NCI-H2107 (cell line): ENCODE data around the gene CEMP1.
A peak's percentile ranks its signal among the peaks of the same experiment; 100 is the strongest.

Experiments
- DNase-seq: peaks from one replicate; lab custom pipeline; 2025; lab: John Stamatoyannopoulos, UW

Gene CEMP1

GRCh38 chr16:2501946-2502895 lies 29.0 kb downstream of the CEMP1 start:
- no peak for DNase-seq

- DNase-seq, result peak; percentile 80
Observed at GRCh38 chr16:2500918-2501750, 30.1 kb downstream of the CEMP1 start.

- no peak for DNase-seq
Observed at GRCh38 chr16:2500430-2500917, 30.7 kb downstream of the CEMP1 start.

GRCh38 chr16:2499890-2500429 lies 31.2 kb downstream of the CEMP1 start:
- no peak for DNase-seq

- no peak for DNase-seq
Observed at GRCh38 chr16:2499454-2499853, 31.8 kb downstream of the CEMP1 start.

GRCh38 chr16:2498531-2499253 lies 32.5 kb downstream of the CEMP1 start:
- DNase-seq, result no peak

GRCh38 chr16:2497695-2498484 lies 33.3 kb downstream of the CEMP1 start:
- no peak for DNase-seq

GRCh38 chr16:2497116-2497630 lies 34.0 kb downstream of the CEMP1 start:
- DNase-seq, result peak; percentile 43

GRCh38 chr16:2496223-2497115 lies 34.7 kb downstream of the CEMP1 start:
- DNase-seq, result no peak

- DNase-seq, result no peak
Observed at GRCh38 chr16:2495041-2495440, 36.2 kb downstream of the CEMP1 start.

GRCh38 chr16:2494616-2495015 lies 36.6 kb downstream of the CEMP1 start:
- DNase-seq, result no peak

GRCh38 chr16:2493605-2494004 lies 37.6 kb downstream of the CEMP1 start:
- no peak for DNase-seq

GRCh38 chr16:2492292-2492691 lies 38.9 kb downstream of the CEMP1 start:
- DNase-seq, result no peak

- peak; percentile 59 for DNase-seq
Observed at GRCh38 chr16:2490190-2491105, 40.8 kb downstream of the CEMP1 start.

GRCh38 chr16:2489581-2489980 lies 41.6 kb downstream of the CEMP1 start:
- DNase-seq, result no peak

- no peak for DNase-seq
Observed at GRCh38 chr16:2487903-2488531, 43.2 kb downstream of the CEMP1 start.

GRCh38 chr16:2487517-2487842 lies 43.7 kb downstream of the CEMP1 start:
- no peak for DNase-seq
